GM23338 (cell line): ENCODE results near the gene EGF. TPM values are rescaled to one million over a fixed set of nuclear protein-coding genes. Genes with fewer than 3 reads are reported as not detected.

ENCODE experiments used
- ATAC-seq: fragments of 200-7000 bp; cut with Tn5 transposase; 3 replicates; pipeline ENCODE4 v1.9.1; 2020
- DNase-seq: peaks from one replicate; pipeline ENCODE4 v3.0.0-alpha.2; 2015; ENCODE audit warnings: low spot score
- H2AFZ ChIP-seq: fragments of 200-600 bp; sonication (generic); 2 replicates; pipeline ENCODE4 v1.8.0; 2016; ENCODE audit warnings: antibody characterized with exemption, mild to moderate bottlenecking, moderate library complexity
- H3F3A ChIP-seq: fragments of 200-600 bp; sonication (generic); replicated peaks from 2 replicates; pipeline ENCODE4 v1.8.0; 2017; ENCODE audit warnings: antibody characterized with exemption, mixed run types, low read depth
- H3K27ac ChIP-seq: fragments of 200-600 bp; sonication (generic); 2 replicates; pipeline ENCODE4 v1.6.1; 2016; ENCODE audit warnings: low read depth
- H3K27me3 ChIP-seq: fragments of 200-600 bp; sonication (generic); 2 replicates; pipeline ENCODE4 v1.8.0; 2016; ENCODE audit warnings: mild to moderate bottlenecking, mixed run types, moderate library complexity; ENCODE audit not compliant: insufficient read depth
- H3K36me3 ChIP-seq: fragments of 200-600 bp; sonication (generic); 2 replicates; pipeline ENCODE4 v1.8.0; 2016; ENCODE audit warnings: mild to moderate bottlenecking; ENCODE audit not compliant: insufficient read depth
- H3K4me1 ChIP-seq: fragments of 200-600 bp; sonication (generic); 2 replicates; pipeline ENCODE4 v1.8.0; 2016; ENCODE audit warnings: mild to moderate bottlenecking, moderate library complexity; ENCODE audit not compliant: insufficient read depth
- H3K4me2 ChIP-seq: fragments of 200-600 bp; sonication (generic); 2 replicates; pipeline ENCODE4 v1.7.1; 2017; ENCODE audit warnings: mixed run types
- H3K4me3 ChIP-seq: fragments of 200-600 bp; sonication (generic); 2 replicates; pipeline ENCODE4 v1.6.1; 2016; ENCODE audit warnings: mixed run types
- H3K79me2 ChIP-seq: fragments of 200-600 bp; sonication (generic); replicated peaks from 2 replicates; pipeline ENCODE4 v1.8.0; 2017; ENCODE audit warnings: mild to moderate bottlenecking; ENCODE audit not compliant: insufficient read depth
- H3K9me2 ChIP-seq: fragments of 200-600 bp; sonication (generic); 2 replicates; pipeline ENCODE4 v1.8.0; 2017; ENCODE audit not compliant: insufficient read depth
- H4K20me1 ChIP-seq: fragments of 200-600 bp; sonication (generic); replicated peaks from 2 replicates; pipeline ENCODE4 v1.8.0; 2017; ENCODE audit warnings: mild to moderate bottlenecking; ENCODE audit not compliant: insufficient read depth
- H3K27ac Mint-ChIP-seq: 2 replicates; pipeline ENCODE4 v1.8.0; 2020; ENCODE audit warnings: inconsistent platforms, mild to moderate bottlenecking, moderate library complexity, mixed read lengths
- H3K27me3 Mint-ChIP-seq: 3 replicates; pipeline ENCODE4 v1.8.0; 2022; ENCODE audit warnings: low read depth, mild to moderate bottlenecking, moderate library complexity, mixed read lengths, inconsistent platforms; ENCODE audit not compliant: insufficient read depth, poor library complexity
- H3K36me3 Mint-ChIP-seq: 3 replicates; pipeline ENCODE4 v1.8.0; 2021; ENCODE audit warnings: low read depth, mild to moderate bottlenecking, inconsistent platforms, moderate library complexity, mixed read lengths
- H3K4me1 Mint-ChIP-seq: 3 replicates; pipeline ENCODE4 v1.8.0; 2020; ENCODE audit warnings: mild to moderate bottlenecking, inconsistent platforms, mixed read lengths
- H3K4me3 Mint-ChIP-seq: 3 replicates; pipeline ENCODE4 v1.8.0; 2021; ENCODE audit warnings: moderate library complexity, mild to moderate bottlenecking, inconsistent platforms, mixed read lengths
- H3K9me3 Mint-ChIP-seq: 3 replicates; pipeline ENCODE4 v1.8.0; 2020; ENCODE audit warnings: moderate library complexity, mild to moderate bottlenecking, inconsistent platforms, mixed read lengths
- CREB1 ChIP-seq: fragments of 250-450 bp; sonication (Bioruptor Pico); IDR thresholded peaks from 2 replicates; pipeline ENCODE4 v1.5.0; 2020; ENCODE audit warnings: low read depth, mild to moderate bottlenecking, moderate library complexity
- EZH2 ChIP-seq: fragments of 200-600 bp; sonication (generic); IDR thresholded peaks from one replicate; pipeline ENCODE4 v1.8.0; 2017; ENCODE audit warnings: antibody characterized with exemption, mild to moderate bottlenecking, low read depth; ENCODE audit not compliant: unreplicated experiment
- EZH2phosphoT487 ChIP-seq: fragments of 200-600 bp; sonication (generic); IDR thresholded peaks from one replicate; pipeline ENCODE4 v1.8.1; 2018; ENCODE audit warnings: antibody characterized with exemption; ENCODE audit not compliant: unreplicated experiment
- JUNB ChIP-seq: IDR thresholded peaks from one replicate; pipeline ENCODE4 v1.6.1; 2016; ENCODE audit warnings: antibody characterized with exemption; ENCODE audit not compliant: unreplicated experiment
- NANOG ChIP-seq: IDR thresholded peaks from 2 replicates; pipeline ENCODE4 v1.6.1; 2016; ENCODE audit warnings: antibody characterized with exemption, borderline replicate concordance
- POLR2AphosphoS5 ChIP-seq: IDR thresholded peaks from 2 replicates; pipeline ENCODE4 v1.6.1; 2016; ENCODE audit warnings: antibody characterized with exemption, low read depth
- REST ChIP-seq: IDR thresholded peaks from one replicate; pipeline ENCODE4 v1.6.1; 2018; ENCODE audit warnings: antibody characterized with exemption; ENCODE audit not compliant: unreplicated experiment
- STAT1 ChIP-seq: IDR thresholded peaks from one replicate; pipeline ENCODE4 v1.6.1; 2016; ENCODE audit warnings: antibody characterized with exemption; ENCODE audit not compliant: unreplicated experiment
- ZNF114 ChIP-seq: fragments of 250-450 bp; sonication (Bioruptor Pico); IDR thresholded peaks from 2 replicates; pipeline ENCODE4 v1.5.0; 2020; ENCODE audit warnings: mild to moderate bottlenecking, moderate library complexity
- ZNF331 ChIP-seq: fragments of 250-450 bp; sonication (Bioruptor Pico); IDR thresholded peaks from 2 replicates; pipeline ENCODE4 v1.5.0; 2020; ENCODE audit warnings: low read depth, mild to moderate bottlenecking, moderate library complexity
- polyA plus RNA-seq: library from polyadenylated mRNA; unstranded; fragments of >200 nt; fragmentation: Nextera tagmentation; extraction: Ambion mirVana; gene quantifications from 2 replicates; pipeline ENCODE4 v1.2.1, GENCODE V29; 2016
- total RNA-seq: library from RNA; depleted of rRNA; stranded (reverse); fragments of >200 nt; shearing (Covaris generic); gene quantifications from 2 replicates; pipeline ENCODE4 v1.2.3, GENCODE V29; 2014
- TF ChIP-seq, protein P1 (sequence below): fragments of 250-450 bp; sonication (Bioruptor Pico); IDR thresholded peaks from 2 replicates; pipeline ENCODE4 v1.5.0; 2020; ENCODE audit warnings: mild to moderate bottlenecking, moderate library complexity
- TF ChIP-seq, protein P2 (sequence below): IDR thresholded peaks from 2 replicates; pipeline ENCODE4 v1.6.1; 2016; ENCODE audit warnings: antibody characterized with exemption
- TF ChIP-seq, protein P3 (sequence below), 2 experiments: fragments of 200-600 bp in 1 of 2; sonication (generic) in 1 of 2; conservative IDR thresholded peaks; 2 replicates each; pipeline versions ENCODE4 v1.5.1 to v1.6.1; 2016 to 2017; ENCODE audit warnings: antibody characterized with exemption in 2 of 2, low read depth in 2 of 2, mild to moderate bottlenecking in 2 of 2, moderate library complexity in 1 of 2

EGF gene
- total and polyA plus RNA-seq, 2 experiments from 2014 or later = 1.4 to 3.0 TPM

DNA sequence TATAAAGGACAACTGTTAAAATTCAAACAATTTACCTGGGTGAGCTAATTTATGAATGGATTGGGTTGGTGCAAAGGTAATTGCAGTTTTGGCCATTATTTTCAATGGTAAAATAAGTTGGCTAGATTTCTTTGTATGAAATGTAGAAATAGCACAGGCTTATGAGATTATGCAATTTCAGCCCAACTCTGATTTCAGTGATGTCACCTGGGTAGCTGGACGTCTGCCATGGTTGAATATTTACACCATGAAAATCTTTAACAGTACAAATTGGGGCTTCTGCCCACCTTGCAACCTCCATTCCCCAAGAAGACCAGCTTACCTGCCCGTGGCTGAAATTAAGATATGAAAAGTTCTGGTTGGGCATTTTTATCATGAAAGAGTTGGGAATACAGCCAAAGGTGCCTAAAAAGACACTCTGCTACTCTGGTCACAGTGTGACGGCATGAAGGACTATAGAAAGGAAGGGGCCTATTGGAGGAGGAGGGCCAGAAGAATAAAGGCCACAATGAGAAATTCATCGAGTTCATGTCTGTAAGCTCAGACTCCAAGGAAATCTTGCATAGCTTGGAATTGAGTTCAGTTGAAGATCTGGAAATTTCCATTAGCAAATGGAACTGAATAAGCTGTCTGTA is 29.7 kb downstream of the EGF start:
- TF ChIP-seq, protein P1, sequence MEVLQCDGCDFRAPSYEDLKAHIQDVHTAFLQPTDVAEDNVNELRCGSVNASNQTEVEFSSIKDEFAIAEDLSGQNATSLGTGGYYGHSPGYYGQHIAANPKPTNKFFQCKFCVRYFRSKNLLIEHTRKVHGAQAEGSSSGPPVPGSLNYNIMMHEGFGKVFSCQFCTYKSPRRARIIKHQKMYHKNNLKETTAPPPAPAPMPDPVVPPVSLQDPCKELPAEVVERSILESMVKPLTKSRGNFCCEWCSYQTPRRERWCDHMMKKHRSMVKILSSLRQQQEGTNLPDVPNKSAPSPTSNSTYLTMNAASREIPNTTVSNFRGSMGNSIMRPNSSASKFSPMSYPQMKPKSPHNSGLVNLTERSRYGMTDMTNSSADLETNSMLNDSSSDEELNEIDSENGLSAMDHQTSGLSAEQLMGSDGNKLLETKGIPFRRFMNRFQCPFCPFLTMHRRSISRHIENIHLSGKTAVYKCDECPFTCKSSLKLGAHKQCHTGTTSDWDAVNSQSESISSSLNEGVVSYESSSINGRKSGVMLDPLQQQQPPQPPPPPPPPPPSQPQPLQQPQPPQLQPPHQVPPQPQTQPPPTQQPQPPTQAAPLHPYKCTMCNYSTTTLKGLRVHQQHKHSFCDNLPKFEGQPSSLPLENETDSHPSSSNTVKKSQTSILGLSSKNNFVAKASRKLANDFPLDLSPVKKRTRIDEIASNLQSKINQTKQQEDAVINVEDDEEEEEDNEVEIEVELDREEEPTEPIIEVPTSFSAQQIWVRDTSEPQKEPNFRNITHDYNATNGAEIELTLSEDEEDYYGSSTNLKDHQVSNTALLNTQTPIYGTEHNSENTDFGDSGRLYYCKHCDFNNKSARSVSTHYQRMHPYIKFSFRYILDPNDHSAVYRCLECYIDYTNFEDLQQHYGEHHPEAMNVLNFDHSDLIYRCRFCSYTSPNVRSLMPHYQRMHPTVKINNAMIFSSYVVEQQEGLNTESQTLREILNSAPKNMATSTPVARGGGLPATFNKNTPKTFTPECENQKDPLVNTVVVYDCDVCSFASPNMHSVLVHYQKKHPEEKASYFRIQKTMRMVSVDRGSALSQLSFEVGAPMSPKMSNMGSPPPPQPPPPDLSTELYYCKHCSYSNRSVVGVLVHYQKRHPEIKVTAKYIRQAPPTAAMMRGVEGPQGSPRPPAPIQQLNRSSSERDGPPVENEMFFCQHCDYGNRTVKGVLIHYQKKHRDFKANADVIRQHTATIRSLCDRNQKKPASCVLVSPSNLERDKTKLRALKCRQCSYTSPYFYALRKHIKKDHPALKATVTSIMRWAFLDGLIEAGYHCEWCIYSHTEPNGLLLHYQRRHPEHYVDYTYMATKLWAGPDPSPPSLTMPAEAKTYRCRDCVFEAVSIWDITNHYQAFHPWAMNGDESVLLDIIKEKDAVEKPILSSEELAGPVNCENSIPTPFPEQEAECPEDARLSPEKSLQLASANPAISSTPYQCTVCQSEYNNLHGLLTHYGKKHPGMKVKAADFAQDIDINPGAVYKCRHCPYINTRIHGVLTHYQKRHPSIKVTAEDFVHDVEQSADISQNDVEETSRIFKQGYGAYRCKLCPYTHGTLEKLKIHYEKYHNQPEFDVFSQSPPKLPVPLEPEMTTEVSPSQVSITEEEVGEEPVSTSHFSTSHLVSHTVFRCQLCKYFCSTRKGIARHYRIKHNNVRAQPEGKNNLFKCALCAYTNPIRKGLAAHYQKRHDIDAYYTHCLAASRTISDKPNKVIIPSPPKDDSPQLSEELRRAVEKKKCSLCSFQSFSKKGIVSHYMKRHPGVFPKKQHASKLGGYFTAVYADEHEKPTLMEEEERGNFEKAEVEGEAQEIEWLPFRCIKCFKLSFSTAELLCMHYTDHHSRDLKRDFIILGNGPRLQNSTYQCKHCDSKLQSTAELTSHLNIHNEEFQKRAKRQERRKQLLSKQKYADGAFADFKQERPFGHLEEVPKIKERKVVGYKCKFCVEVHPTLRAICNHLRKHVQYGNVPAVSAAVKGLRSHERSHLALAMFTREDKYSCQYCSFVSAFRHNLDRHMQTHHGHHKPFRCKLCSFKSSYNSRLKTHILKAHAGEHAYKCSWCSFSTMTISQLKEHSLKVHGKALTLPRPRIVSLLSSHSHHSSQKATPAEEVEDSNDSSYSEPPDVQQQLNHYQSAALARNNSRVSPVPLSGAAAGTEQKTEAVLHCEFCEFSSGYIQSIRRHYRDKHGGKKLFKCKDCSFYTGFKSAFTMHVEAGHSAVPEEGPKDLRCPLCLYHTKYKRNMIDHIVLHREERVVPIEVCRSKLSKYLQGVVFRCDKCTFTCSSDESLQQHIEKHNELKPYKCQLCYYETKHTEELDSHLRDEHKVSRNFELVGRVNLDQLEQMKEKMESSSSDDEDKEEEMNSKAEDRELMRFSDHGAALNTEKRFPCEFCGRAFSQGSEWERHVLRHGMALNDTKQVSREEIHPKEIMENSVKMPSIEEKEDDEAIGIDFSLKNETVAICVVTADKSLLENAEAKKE (CRISPR knock-in tag) = no peak
- TF ChIP-seq, protein P2, sequence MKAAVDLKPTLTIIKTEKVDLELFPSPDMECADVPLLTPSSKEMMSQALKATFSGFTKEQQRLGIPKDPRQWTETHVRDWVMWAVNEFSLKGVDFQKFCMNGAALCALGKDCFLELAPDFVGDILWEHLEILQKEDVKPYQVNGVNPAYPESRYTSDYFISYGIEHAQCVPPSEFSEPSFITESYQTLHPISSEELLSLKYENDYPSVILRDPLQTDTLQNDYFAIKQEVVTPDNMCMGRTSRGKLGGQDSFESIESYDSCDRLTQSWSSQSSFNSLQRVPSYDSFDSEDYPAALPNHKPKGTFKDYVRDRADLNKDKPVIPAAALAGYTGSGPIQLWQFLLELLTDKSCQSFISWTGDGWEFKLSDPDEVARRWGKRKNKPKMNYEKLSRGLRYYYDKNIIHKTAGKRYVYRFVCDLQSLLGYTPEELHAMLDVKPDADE = no peak
- TF ChIP-seq, protein P3, sequence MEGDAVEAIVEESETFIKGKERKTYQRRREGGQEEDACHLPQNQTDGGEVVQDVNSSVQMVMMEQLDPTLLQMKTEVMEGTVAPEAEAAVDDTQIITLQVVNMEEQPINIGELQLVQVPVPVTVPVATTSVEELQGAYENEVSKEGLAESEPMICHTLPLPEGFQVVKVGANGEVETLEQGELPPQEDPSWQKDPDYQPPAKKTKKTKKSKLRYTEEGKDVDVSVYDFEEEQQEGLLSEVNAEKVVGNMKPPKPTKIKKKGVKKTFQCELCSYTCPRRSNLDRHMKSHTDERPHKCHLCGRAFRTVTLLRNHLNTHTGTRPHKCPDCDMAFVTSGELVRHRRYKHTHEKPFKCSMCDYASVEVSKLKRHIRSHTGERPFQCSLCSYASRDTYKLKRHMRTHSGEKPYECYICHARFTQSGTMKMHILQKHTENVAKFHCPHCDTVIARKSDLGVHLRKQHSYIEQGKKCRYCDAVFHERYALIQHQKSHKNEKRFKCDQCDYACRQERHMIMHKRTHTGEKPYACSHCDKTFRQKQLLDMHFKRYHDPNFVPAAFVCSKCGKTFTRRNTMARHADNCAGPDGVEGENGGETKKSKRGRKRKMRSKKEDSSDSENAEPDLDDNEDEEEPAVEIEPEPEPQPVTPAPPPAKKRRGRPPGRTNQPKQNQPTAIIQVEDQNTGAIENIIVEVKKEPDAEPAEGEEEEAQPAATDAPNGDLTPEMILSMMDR (conservative IDR thresholded peaks at IDR 0.05; ENCODE audit: low read depth in 2 of 2) = no peak
- no peak for TF ChIP-seq NANOG
- TF ChIP-seq POLR2AphosphoS5 = no peak
- TF ChIP-seq ZNF331 (CRISPR knock-in tag) = no peak
- TF ChIP-seq CREB1 (CRISPR knock-in tag) = no peak
- no peak for TF ChIP-seq STAT1
- no peak for TF ChIP-seq ZNF114
- no peak for TF ChIP-seq EZH2phosphoT487
- TF ChIP-seq JUNB = no peak
- TF ChIP-seq REST = no peak
- TF ChIP-seq EZH2 = no peak
- Histone ChIP-seq H3K27ac (no peak overlapping the region), H3F3A (no peaks in the 10 kb centered on the region), H2AFZ (no peak overlapping the region), H3K36me3 (no peaks in the 10 kb centered on the region), H3K27me3 (no peaks in the 10 kb centered on the region), H4K20me1 (no peaks in the 10 kb centered on the region), H3K9me2 (peaks cover 4% of the 10 kb centered on the region; the same call in 1 of the 2 replicates), H3K4me2 (no peak overlapping the region), H3K4me3 (no peak overlapping the region), H3K4me1 (no peaks in the 10 kb centered on the region), H3K79me2 (no peaks in the 10 kb centered on the region)
- Mint-ChIP-seq H3K9me3 (no peaks in the 10 kb centered on the region), H3K4me1 (peaks cover 6% of the 10 kb centered on the region; the same call in 1 of the 3 replicates), H3K27me3 (peaks cover 2% of the 10 kb centered on the region), H3K4me3 (no peak overlapping the region), H3K27ac (no peak overlapping the region), H3K36me3 (no peaks in the 10 kb centered on the region)
- no peak for ATAC-seq
- no peak for DNase-seq
